Measurements from ENCODE around the gene PLA2G2E.

The PLA2G2E gene

DNA sequence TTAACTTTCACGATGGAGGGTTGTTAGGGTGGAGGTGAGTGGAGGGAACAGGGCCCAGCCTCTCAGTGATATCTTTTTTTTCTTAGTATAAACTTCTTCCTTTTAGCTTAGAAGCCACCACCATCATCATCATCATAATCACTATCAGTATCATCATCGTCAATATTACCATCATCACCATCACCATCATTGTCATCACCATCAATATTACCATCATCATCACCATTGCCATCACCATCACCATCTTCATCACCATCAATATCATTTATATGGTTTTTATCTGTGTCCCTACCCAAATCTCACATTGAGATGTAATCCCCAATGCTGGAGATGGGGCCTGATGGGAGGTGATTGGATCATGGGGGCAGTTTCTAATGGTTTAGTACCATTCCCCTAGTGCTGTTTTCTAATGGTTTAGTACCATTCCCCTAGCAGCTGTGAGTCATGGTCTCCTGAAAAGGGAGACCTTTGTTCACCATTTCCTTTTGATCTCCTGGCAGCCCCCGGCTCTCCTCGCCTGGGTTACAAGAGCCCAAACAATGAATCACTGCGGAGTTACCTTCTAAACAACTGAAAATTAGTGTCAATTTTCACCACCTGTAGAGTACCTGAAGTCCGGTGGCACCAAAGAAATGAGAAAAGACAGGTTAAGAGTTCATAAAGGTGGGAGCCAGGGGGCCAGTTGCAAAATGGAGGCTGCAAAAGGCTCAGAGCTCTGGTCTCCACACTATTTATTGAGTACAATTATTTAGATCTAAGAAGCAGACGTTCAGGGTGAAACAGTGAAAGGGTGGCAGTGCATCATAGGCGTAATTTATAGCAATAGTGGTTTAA lies 3.1 kb upstream of the PLA2G2E start:
- DNase-seq: no peak

DNA sequence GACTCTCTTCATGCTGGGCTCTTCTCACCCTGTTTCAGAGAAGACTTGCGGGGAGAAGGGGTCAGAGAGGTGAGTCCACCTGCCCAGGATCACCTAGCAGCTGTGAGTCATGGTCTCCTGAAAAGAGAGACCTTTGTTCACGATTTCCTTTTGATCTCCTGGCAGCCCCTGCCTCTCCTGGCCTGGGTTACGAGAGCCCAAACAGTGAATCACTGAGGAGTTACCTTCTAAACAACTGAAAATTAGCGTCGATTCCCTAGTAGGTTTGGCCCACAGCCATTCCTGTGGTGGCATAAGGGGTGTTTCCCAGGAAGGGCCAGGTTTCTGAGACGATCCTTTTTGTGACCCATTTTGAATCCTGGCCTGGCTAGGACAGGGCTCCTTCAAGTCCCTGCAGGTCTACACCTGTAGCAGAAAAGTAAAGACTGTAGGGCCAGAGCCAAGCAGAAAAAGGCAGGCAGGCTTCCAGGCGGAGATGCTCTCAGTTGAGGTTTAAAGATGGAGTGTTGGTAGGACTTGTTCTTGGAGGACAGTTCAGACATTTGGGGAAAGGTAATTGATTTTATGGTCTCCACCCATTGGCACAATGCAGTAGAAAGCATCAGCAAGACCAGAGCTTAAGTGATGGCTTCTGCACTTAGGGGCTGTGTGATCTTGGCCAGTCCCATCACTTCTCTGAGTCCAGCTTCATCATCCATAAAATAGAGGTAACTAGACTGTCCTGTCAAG lies 2.1 kb upstream of the PLA2G2E start:
- DNase-seq: no peak

DNA sequence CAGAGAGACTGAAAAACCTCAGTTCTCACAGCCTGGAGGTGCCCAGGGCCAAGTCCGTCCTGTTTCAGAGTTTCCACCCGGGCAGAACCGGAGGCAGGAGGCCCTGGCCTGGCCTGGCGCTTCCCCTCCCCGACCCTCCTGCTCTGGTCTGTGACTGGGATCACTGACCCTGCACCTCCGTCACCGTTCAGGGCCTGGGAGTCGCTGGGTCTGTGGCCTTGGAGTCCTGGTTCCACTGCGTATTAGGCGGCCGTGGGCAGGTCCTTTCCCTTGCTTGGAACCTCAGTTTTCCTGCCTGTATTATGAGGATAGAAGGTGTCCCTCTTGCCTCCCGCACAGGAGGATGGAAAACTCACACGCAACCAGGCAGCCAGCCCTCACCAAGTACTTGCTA lies 533 bp upstream of the PLA2G2E start:
- DNase-seq: no peak

DNA sequence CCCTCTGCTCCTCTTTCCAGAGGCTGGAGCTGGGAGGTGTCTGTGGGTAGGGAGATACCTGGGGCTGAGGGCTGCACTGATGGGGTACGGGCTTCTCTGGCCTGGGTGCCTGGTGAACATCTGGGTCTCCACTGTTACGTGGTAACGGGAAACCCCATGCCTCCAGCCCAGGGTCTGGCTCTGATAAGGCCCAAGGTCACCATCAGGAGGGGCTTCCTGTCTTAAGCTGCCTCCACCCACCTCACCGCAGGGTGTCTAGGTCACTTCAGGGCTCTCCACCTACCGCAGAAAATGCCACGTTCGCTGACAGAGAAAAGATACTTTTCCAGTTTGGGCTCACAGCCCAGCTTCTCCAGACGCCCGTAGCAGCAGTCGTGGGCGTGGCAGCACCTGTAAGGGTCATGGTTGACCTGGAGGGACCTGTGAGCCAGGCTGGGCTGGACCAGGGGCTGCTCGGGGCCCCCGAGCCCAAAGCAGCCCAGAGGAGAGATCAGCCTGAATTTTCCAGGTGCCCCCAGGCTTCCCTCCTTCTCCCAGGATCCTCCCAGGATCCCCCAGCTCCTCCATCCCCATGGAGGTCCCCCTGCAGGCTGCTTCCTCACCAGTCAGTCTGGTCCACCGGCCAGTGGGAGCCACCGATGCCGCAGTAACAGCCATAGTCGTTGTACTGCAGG lies 1.3 kb downstream of the PLA2G2E start:
- no peak for DNase-seq

DNA sequence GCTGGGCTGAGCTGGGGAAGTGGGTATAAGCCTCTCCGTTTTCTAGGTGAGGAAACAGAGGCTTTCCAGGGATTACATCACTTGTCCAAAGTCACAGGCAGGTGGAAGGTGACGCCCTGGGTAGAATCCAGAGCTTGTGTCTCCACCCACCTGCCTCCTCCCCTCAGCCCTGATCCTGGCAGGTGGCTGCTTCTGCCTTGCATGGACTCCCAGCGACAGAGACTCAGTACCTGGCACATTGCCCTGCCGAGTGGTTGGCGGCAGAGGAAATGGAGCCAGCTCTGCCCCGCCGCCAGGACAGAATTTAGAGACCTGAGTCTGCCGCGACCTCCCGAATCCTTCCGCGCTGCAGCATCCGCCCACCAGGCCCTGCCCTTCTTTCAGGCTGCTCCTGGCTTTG lies 2.1 kb downstream of the PLA2G2E start:
- DNase-seq: no peak

DNA sequence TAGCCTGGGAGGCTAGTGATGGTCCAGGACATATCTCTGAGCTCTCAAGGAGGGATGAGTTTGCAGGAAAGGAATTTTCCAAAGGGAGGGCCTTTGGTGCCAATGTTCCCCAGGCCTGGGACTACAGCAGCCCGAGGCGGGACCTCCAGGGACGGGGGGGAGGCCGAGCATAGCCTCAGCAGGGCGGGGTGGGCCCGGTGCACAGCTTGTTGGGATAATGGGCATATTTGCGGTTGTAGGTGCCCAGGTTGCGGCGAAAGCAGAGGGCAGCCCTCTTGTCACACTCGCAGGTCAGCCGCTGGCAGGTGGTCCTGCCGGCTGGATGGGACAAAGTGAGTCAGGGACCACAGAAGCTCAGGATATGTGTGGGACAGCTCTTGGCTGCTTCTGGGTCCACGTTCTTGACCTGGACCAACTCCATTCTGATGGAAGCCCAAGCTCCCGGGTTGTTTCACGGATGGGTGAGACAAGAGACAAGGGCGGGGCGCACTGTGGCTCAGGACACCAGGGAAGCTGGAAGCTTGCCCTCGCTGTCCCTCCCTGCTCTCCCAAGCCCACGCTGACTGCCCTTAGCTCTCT lies 3.2 kb downstream of the PLA2G2E start:
- DNase-seq: no peak

DNA sequence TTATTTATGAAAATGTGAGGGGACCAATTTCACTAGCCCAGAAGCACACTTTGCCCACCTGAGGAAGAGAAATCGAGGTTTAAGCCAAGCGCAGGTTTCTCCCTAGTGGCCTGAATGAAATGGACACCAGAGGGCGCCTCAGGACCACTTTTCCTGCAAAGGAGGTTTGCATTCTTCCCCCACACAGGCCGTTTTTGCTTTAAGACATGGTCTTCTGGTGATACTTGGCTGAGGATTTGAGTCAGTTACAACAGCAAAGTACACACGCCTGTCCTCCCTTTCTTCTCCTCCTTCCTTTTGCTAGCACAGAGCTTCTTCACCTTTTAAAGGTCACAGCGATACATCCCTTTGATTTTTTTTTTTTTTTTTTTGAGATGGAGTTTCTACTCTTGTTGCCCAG lies 5.4 kb downstream of the PLA2G2E start:
- DNase-seq: peak; percentile 68

DNA sequence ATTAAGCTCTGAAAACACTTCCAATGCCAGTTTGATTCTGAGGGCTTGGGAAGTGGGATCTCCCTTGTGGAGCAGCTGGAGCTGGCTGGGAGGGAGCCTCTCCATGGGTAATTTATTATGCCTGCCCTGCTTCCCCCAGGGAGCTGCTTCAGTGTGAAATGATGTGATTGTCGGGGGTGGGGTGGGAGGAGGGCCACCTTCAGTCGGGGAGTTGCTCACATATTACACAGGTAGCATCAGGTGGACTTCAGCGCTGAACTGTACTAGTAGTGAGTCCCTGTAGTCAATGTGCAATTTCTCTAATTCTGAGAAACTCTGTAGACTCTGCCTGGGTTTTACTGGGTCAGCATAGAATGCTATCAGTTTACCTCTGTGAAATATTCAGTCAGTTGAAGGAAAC lies 12.8 kb downstream of the PLA2G2E start:
- DNase-seq: no peak

DNA sequence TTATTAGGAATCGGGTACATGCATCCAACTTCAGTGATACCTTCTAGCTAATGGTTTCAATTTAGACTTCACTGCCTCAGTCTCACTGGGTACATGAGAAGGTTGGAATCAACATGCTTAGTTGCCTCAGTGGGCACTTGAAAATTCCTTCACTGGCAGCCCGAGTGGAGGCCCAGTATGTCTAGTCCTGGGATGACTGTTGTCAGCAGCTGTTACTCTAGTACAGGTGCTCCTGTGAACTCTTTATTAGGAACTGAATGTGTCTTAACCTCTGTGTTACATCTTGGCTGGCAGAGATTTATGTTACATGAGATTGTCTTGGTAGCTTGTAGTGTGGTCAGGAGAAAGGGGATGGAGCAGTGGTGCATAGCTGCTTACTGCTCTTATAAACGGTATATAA lies 13.4 kb downstream of the PLA2G2E start:
- no peak for DNase-seq

DNA sequence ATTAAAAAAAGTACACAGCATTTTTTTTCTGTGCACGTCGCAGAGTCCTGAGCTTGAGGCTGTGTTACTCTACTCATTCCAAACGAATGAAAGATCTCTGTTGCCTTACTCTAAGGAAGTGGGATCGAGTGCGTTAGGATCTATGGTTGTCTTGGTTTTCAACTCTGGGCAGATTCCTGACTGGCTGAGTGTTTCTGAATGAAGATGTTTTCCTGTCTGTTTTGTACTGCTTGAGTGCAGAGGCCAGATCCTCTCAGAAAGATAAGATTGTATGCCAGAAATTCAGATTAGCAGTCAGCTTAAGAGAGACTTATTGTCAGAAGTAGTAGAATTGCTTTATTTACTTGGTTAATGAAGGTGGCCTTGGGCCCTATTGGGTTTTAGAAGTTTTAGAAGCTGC lies 14.0 kb downstream of the PLA2G2E start:
- no peak for DNase-seq

DNA sequence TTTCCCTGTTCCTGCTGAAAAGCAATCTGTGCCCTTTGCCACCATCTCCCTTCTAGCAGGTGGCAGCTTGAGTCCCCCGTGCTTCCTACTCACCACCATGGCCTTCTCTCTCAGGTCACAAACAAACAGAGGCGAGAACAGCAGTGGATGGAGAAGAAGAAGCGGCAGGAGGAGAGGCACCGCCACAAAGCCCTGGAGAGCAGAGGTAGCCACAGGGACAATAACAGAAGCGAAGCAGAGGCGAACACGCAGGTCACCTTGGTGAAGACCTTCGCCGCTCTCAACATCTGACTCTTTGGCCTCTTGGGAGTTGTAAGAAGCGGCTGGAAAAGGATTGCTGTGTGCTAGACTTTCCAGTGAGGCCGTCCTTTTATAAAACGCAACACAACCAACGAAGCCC lies 16.0 kb downstream of the PLA2G2E start:
- no peak for DNase-seq

DNA sequence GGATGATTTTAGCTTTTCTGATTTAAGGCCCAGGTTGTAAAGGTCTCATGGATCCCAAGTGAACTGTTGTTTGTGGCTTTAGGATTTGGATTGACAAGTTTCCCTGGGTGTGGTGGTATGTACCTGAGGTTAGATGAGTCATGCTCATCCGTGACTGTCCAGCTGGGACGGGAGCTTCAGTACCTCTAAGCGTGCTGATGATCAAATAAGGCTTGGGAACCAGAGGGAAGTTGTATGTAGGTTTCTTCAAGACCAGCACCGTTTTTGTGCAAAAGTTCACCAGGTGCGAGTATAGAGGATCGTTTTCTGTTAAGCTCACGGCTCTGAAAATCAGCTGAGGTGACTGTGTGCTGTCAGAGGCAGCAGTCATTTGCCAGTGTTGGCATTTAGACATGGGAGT lies 19.8 kb downstream of the PLA2G2E start:
- DNase-seq: no peak

DNA sequence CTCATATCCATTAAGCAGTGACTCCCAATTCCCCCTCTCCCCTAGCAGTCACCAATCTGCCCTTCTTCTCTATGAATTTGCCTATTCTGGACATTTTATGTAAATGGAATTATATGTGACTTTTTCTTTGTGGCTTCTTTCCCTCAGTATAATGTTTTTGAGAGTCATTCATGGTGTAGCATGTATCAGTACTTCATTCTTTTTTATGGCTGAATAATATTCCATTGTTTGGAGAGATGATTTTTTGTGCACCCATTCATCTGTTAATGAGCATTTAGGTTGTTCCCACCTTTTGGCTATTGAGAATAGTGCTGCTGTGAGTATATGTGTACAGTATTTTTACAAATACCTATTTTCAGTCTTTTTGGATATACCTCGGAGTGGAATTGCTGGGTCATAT lies 21.8 kb downstream of the PLA2G2E start:
- no peak for DNase-seq

DNA sequence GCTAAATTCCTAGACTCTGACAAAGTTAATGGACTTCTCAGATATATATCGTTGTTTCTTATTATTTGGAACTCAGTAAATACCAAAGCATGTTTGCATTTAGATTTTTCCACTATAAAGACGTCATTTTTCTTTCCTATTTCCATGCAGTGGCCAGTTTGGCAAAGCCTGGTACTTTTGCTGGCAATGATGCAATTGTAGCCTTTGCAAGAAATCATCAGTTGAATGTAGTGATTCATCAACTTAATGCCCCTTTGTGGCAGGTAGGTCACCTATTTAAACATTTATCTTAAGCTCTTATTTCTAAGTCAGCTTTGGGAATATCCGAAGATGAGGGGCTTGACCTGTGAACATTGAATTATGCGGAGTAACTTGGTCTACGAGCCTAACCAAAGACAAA lies 29.2 kb downstream of the PLA2G2E start:
- DNase-seq: no peak

DNA sequence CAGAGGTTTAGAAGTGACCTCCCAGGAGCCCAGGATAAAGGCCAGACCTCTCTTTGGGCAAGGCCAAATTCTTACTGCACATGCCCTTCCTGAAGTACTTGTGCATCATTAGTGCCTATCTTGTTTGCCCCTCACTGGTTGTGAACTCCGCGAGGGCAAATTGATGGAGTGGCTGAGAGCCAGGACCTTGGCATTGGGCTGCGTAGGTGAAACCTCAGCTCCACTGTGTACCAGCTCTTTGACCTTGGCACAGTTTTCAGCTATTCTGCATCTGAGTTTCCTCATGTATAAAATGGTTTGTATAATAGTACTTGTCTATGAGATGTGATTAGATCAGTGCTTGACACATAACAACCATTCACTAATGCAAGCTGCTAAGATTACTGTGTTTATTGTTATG lies 29.7 kb downstream of the PLA2G2E start:
- no peak for DNase-seq

DNA sequence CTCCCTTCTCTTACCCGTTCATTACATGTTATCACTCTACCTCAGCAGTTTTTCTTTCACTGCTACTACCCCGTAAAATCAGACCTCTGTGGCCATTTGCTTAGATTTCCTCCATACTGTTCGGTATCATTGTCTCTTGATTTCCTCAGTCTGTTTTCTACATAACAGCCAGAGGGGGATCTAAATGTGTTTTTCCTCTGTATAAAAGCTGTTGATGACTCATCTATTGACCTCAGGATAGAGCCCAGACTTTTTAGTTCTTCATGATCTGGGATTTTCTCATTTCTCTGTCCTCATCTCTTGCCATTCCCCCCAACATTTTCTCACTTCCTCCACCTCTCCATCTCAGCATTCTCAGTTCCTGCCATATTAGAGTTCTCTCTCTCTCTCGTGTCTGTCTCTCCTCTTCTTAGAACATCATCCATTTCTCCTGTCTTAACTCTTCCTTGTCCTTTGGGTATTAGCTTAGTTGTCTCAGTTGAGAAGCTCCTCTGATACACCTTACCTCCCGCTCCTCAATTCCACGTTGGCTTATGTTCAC lies 30.7 kb downstream of the PLA2G2E start:
- DNase-seq: no peak

DNA sequence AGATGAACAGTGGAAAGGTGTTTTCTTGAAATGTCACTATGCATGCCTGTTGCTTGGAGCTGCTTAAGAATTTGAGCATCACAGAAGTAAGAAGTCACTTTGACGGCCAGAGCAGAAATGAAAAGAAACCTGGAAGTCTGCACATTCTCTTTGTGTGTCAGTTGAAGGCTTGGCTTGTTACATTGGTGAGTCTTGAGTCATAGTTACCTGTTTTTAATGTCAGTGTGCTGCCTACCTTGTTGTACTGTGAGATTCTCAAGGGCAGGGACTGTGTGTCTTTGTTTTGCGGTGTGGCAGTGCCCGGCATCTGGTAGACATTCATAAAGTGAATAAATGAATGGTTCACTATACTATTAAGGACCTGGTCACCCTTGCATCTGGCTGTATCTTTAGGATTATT lies 31.3 kb downstream of the PLA2G2E start:
- no peak for DNase-seq

DNA sequence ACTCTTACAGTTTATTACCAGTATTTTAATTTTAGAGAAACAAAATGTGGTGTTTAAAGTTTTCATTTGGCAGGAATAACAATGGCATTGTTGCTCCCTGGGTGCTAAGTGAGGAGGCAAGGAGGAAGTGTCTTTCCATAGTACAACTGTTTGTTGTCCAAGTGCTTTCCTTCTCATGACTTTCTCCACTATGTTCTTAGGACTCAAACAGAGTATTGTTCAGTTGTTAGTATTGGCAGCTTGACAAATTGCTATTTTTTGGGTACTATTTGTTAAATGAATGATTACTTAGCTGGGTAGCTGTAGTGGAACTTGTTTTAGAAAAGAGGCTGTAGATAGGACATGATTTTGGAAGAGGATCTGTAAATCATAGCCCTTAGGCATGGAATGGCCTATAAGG lies 33.8 kb downstream of the PLA2G2E start:
- no peak for DNase-seq

DNA sequence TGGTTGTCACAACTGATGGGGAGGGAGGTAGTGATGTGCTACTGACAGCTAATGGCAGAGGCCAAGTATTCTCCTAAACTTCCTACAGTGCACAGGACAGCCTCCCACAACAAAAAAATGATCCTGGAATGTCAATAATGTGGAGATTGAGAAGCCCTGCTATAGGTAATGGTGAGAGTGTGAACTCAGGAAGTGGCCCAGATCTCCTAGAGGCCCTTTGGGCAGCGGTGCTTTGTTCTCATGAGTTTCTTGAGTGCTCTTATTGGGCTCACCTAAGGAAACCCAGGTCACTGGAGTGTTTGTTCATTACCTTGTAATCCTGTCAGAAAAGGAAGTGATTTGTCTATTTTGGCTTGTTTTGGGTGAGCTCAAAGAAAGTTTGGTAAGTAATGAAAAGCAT lies 35.3 kb downstream of the PLA2G2E start:
- no peak for DNase-seq

DNA sequence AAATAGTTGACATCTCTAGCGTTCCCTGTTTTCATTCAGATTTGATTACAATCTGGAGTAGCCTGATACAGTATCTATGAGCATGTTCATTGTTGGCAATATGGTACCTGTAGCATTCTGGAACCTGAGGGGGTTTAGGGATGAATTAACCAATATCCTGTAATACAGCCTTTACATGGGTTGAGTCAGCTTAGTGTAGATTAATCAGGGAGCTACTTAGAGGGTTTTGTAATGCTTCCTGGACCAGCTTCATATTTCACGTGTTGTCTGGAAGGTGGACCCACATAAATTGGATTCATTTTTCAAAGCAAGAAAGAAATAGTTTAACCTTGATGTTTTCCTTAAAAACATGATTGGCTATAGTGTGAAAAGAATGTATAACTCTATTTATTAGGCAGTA lies 37.6 kb downstream of the PLA2G2E start:
- DNase-seq: no peak

DNA sequence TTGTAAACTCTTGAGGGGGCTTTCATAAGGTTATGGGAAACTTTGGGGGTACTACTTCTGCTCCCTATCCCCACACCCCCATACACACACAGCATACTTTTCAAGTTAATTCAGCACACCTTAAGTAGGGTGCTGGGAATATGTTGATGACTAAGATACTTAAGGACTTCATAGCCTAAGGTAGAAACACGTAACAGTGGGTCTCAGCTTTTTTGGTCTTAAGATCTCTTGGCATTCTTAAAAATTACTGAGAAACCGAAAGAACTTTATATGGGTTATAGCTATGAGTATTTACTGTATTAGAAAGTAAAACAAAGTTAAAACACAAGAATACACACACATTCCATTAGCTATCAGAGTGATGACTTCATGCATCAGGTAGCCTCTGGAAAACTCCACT lies 39.1 kb downstream of the PLA2G2E start:
- DNase-seq: no peak

DNA sequence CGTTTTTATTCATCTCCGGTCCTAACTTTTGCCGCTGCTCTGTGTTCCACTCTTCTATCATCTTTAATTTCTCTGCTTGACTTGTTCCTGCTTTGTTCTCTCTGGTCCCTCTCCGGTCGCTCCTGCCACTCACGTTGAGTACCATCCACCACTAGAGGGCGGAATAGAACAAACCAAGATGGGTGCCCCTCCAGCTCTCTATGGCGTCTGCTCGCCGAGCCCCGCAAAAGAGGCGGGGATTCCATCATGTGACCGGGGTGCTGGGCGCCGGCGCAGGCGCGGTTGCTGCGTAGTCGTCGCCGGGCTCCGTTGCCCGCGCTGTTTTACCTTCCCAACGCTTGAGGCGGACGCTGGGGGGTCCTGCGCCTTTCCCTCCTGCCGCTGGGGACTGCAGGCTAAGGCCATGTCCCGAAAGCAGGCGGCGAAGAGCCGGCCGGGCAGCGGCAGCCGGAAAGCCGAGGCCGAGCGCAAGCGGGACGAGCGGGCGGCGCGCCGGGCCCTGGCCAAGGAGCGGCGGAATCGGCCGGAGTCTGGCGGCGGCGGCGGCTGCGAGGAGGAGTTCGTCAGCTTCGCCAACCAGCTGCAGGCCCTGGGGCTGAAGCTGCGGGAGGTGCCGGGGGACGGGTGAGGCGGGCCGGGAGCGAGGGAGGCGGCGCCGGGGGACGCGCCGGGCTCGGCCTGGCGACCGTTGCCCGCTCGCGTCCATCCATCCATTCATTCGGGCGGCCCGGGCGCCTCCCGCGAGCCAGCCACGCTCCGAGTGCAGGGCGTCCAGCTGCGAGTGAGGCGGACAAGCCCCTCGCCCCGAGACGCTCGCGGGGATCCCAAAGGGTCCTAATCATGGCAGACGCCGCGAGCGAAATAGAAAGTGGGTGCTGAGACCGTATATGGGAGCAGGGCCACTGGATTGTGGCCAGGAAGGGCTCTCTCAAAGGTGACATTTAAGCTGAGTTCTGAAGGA lies 41.0 kb downstream of the PLA2G2E start, which contains the start of gene OTUD3:
OTUD3 (plus strand) TSS at position 285 of the 961 bp plus-strand sequence; CDS start at position 404, 119 bp downstream.
- peak; percentile 97 for DNase-seq
